Chondrocyte (in vitro differentiated cells): ENCODE results near the gene PRRT3. TPM values are rescaled to one million over a fixed set of nuclear protein-coding genes. Genes with fewer than 3 reads are reported as not detected.

ENCODE experiments used
- DNase-seq: peaks from one replicate; pipeline ENCODE4 v3.0.0; 2021; ENCODE audit warnings: mixed read lengths, low spot score
- H3K27ac Mint-ChIP-seq: one replicate; pipeline ENCODE4 v1.8.0; 2021; ENCODE audit warnings: mild to moderate bottlenecking, moderate library complexity, mixed read lengths; ENCODE audit not compliant: unreplicated experiment
- H3K27me3 Mint-ChIP-seq: 2 replicates; pipeline ENCODE4 v1.8.0; 2021; ENCODE audit warnings: low read depth, mixed read lengths
- H3K36me3 Mint-ChIP-seq: 2 replicates; pipeline ENCODE4 v1.8.0; 2021; ENCODE audit warnings: low read depth, mixed read lengths
- H3K4me1 Mint-ChIP-seq: 2 replicates; pipeline ENCODE4 v1.8.0; 2021; ENCODE audit warnings: low read depth, mild to moderate bottlenecking, mixed read lengths
- H3K4me3 Mint-ChIP-seq: one replicate; pipeline ENCODE4 v1.8.0; 2021; ENCODE audit warnings: mild to moderate bottlenecking, moderate library complexity, mixed read lengths; ENCODE audit not compliant: unreplicated experiment
- H3K9me3 Mint-ChIP-seq: 2 replicates; pipeline ENCODE4 v1.8.0; 2021; ENCODE audit warnings: low read depth, mixed read lengths
- total RNA-seq: library from RNA; stranded (reverse); gene quantifications from 3 replicates; pipeline ENCODE4 v1.2.1, GENCODE V29; 2021
- TF ChIP-seq, protein P1 (sequence below): fragments of 200-600 bp; sonication (generic); IDR thresholded peaks from 2 replicates; pipeline ENCODE4 v1.5.0; 2021; ENCODE audit warnings: antibody characterized with exemption, mild to moderate bottlenecking, moderate library complexity

The PRRT3 gene
- total RNA-seq, 1 donor from 2014 or later, result 3.9 TPM

DNA sequence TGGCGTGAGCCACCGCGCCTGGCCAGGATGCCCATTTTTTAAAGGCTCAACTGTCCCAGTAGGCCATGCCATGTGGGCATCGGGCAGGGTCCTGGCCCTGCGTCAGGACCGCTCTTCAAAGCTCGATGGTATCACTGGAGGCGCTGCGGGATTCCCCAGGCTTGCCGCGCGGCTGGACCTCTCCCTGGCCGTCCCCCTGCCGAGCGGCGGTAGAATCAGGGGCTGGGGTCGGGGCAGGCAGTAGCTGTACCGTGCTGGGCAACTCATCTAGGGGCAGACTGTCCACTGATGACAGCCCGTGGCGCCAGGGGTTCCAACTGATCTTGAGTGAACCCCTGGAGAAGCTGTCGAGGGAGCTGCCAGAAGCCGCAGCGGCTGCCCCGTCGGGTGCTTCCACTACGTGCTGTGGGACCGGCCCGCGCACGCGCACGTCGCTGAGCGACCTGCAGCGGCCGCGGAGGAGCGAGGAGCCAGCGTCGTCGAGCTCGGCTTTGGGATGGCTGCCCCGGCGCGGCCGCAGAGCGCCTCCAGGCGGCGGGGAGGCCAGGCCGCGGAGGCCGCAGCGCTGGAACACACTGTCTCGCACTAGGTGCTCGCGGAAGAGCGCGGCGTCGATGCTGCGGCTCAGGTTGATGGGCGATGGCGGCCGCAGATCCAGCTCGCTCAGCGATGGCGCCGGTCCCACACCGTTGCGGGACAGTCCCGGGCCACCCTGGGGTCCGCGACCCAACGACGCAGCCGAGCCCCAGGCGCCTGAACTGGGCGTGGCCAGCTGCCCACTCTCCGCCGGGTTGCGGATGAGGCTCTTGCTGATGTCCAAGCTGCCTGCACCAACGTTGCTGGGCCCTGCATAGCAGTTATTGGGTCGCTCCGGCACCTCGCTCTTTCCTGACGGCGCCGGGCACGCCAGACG, 5.8 kb downstream of the PRRT3 start:
- TF ChIP-seq, protein P1, sequence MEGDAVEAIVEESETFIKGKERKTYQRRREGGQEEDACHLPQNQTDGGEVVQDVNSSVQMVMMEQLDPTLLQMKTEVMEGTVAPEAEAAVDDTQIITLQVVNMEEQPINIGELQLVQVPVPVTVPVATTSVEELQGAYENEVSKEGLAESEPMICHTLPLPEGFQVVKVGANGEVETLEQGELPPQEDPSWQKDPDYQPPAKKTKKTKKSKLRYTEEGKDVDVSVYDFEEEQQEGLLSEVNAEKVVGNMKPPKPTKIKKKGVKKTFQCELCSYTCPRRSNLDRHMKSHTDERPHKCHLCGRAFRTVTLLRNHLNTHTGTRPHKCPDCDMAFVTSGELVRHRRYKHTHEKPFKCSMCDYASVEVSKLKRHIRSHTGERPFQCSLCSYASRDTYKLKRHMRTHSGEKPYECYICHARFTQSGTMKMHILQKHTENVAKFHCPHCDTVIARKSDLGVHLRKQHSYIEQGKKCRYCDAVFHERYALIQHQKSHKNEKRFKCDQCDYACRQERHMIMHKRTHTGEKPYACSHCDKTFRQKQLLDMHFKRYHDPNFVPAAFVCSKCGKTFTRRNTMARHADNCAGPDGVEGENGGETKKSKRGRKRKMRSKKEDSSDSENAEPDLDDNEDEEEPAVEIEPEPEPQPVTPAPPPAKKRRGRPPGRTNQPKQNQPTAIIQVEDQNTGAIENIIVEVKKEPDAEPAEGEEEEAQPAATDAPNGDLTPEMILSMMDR, result peak; percentile 81
- H3K4me3 Mint-ChIP-seq, result peak overlapping the region; percentile 85
- peak; percentile 95 for DNase-seq
- no peaks in the 10 kb centered on the region for H3K36me3 Mint-ChIP-seq
- no peaks in the 10 kb centered on the region for H3K27me3 Mint-ChIP-seq
- H3K9me3 Mint-ChIP-seq, result no peaks in the 10 kb centered on the region
- peaks cover 17% of the 10 kb centered on the region for H3K4me1 Mint-ChIP-seq
- peak overlapping the region; percentile 89 for H3K27ac Mint-ChIP-seq

DNA sequence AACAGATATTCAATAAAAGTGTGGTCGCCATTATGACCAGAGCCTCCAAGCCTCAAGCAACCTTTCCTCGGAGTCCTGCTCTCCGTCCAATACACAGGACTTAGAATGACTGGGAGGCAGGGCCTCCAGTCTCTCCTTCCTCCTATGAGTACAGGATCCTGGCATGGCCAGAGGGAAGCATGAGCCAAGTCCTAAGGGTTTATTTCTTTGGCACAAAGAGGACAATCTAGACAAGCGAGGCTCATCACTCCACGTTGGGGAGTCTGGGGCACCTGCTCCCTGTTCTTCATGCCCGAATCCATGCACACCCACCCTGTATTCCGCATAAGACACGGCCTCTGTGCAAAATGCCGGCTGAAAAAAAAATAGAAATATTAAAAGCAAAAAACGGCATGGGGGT, 6.8 kb downstream of the PRRT3 start:
- Mint-ChIP-seq H3K27ac (peak overlapping the region; percentile 4), H3K4me1 (peaks cover 17% of the 10 kb centered on the region), H3K27me3 (no peaks in the 10 kb centered on the region), H3K36me3 (peaks cover 2% of the 10 kb centered on the region), H3K9me3 (no peaks in the 10 kb centered on the region), H3K4me3 (peak overlapping the region; percentile 53)
- peak; percentile 26 for DNase-seq
- TF ChIP-seq, protein P1, result no peak

DNA sequence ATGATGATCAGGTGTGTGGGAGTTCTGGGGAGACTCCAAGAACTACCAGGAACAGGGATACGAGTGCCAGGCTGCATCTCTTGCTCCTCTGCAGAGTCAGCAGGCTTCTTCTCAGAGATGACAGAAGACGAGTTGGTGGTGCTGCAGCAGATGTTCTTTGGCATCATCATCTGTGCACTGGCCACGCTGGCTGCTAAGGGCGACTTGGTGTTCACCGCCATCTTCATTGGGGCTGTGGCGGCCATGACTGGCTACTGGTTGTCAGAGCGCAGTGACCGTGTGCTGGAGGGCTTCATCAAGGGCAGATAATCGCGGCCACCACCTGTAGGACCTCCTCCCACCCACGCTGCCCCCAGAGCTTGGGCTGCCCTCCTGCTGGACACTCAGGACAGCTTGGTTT, 7.9 kb downstream of the PRRT3 start:
- Mint-ChIP-seq H3K27ac (no peak overlapping the region), H3K4me3 (no peak overlapping the region), H3K27me3 (no peaks in the 10 kb centered on the region), H3K4me1 (peaks cover 17% of the 10 kb centered on the region), H3K9me3 (no peaks in the 10 kb centered on the region), H3K36me3 (peaks cover 2% of the 10 kb centered on the region)
- peak; percentile 68 for DNase-seq
- TF ChIP-seq, protein P1, result no peak

DNA sequence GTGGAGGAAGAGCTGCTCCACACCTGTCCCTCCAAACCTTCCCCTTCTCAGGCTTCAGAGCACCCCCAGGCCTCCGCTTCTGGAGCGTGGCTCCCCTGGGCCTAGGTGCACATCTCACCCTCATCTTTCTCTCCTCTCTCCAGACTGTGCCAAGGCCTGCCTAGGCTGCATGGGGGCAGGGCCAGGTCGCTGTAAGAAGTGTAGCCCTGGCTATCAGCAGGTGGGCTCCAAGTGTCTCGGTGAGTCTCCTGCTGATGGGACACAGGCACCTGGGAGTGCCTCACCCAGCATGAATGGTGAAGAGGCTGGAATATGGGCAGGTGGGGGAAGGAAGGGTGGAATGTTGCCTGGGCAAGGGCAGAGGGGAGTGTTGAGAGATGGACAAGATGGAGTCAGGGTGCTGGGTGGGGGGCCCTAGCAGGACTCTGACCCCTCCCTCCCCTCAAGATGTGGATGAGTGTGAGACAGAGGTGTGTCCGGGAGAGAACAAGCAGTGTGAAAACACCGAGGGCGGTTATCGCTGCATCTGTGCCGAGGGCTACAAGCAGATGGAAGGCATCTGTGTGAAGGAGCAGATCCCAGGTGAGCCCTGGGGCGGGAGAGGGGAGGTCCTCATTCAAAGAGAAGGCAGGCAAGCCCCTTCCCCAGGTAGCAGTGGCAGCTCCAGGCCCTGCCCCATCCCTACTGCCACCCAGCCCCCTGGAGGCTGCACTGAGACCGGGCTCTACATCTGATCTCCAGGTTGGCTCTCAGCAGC, 9.1 kb downstream of the PRRT3 start:
- peaks cover 2% of the 10 kb centered on the region for H3K36me3 Mint-ChIP-seq
- DNase-seq, result peak; percentile 74
- no peak overlapping the region for H3K4me3 Mint-ChIP-seq
- H3K27me3 Mint-ChIP-seq, result no peaks in the 10 kb centered on the region
- H3K4me1 Mint-ChIP-seq, result peaks cover 17% of the 10 kb centered on the region
- TF ChIP-seq, protein P1, result no peak
- no peaks in the 10 kb centered on the region for H3K9me3 Mint-ChIP-seq
- H3K27ac Mint-ChIP-seq, result no peak overlapping the region

DNA sequence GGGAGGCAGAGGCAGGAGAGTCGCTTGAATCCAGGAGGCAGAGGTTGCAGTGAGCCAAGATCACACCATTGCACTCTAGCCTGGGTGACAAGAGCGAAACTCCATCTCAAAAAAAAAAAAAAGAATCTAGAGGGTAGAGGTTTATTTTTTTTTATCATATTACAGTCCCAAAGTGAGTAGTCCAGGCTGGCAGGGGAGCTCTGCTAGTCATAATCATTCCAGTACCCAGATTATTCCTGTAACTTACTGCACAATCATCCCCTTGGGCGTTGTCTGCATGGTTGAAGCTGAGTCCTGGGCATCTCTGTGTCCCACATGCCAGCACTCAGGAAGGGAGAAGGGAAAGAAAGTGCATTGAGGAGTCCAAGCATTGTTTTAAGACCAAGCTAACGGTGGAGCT, 10.0 kb downstream of the PRRT3 start:
- H3K4me3 Mint-ChIP-seq, result no peak overlapping the region
- no peak overlapping the region for H3K27ac Mint-ChIP-seq
- peak; percentile 4 for DNase-seq
- TF ChIP-seq, protein P1, result no peak
- H3K4me1 Mint-ChIP-seq, result peaks cover 12% of the 10 kb centered on the region
- H3K9me3 Mint-ChIP-seq, result no peaks in the 10 kb centered on the region
- H3K36me3 Mint-ChIP-seq, result peaks cover 3% of the 10 kb centered on the region
- no peaks in the 10 kb centered on the region for H3K27me3 Mint-ChIP-seq
